NCI-H510A treated with DMSO at 0.1 percent for 48 hours (cell line): ENCODE measurements around the gene STMND1.
"Not testable (repeated sequence)": the region's sequence is repeated elsewhere in the genome, so short reads cannot be mapped to it uniquely, and the experiment has no call there.

Experiments used
- DNase-seq: peaks from one replicate; lab custom pipeline; 2025; lab: John Stamatoyannopoulos, UW

The STMND1 gene

GRCh38 chr6:17101422-17102257, at the start of gene STMND1:
STMND1 (plus strand) TSS chr6:17102050; CDS start chr6:17102258, 208 bp downstream.
- DNase-seq, result peak; percentile 12

DNA sequence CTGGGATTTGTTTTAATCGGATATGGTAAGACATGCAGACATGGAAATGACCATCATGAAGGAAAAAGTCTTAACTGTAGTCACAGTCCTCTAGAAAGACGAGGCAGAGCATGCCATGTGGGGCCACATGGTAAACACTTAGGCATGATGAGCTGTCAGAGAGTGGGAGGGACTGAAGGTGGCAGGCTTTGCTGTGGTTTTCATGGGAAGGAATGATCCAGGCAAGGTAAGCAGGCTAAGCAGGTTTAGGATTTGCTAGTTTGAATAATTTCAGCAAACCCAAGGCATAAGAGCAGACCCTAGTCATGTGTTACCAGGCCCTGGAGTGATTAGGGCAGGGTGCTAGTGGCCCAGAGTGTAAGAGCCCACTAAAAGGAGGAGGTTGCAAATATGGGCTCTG, 47.2 kb upstream of the STMND1 start:
- no peak for DNase-seq

- no peak for DNase-seq
Measured at GRCh38 chr6:17057322-17057721, 44.5 kb upstream of the STMND1 start.

DNA sequence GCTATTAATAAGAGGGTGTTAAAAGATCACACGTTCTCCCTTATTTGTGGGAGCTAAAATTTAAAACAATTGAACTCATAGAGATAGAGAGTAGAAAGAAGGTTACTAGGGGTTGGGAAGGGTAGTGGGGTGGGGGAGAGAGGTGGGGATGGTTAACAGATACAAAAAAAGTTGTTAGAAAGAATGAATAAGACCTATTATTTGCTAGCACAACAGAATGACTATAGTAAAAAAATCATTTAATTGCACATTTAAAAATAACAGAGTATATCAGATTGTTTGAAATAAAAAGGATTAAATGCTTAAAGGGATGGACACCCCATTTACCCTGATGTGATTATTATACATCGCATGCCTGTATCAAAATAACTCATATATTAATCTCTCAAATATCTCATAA, 43.3 kb upstream of the STMND1 start:
- no peak for DNase-seq

- DNase-seq, result no peak
Measured at GRCh38 chr6:17059022-17059421, 42.8 kb upstream of the STMND1 start.

- no peak for DNase-seq
Measured at GRCh38 chr6:17059850-17060249, 42.0 kb upstream of the STMND1 start.

- DNase-seq, result no peak
Measured at GRCh38 chr6:17061097-17061496, 40.8 kb upstream of the STMND1 start.

DNA sequence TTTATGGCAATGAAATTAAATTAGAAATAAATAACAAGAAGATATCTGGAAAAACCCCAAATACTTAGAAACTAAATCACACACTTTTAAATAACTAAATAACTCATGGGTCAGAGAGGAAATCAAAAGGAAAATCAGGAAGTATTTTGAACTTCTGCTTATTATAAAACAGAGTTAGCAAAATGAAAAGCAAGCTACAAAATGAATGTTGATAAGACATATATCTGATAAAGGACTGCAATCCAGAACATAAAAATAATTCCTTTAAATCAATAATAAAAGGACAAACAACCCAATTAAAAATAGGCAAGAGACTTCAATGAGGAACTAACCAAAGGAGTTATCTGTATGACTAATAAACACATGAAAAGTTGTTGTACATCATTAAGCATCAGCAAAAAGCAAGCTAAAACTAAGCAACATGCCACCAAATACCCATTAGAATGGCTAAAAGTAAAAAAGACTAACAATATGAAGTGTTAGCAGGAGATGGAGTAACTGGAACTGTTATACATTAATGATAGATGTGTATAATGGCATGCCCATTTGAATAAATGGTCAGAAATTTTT, 38.9 kb upstream of the STMND1 start:
- no peak for DNase-seq

DNA sequence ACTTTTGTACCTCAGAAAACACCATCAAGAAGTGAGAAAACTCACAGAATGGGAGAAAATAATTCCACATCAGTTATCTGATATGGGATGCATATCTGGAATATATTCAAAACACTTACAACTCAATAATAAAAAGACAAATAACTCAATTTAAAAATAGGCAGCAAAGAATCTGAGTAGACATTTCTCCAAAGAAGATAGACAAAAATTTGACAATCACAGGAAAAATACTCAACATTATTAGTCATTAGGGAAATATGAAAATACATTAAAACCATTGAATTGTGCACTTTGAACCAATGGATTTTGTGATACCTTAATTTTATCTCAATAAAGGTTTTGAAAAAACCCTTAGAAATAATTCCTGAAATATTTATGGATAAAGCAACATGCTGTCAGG, 36.9 kb upstream of the STMND1 start:
- no peak for DNase-seq

GRCh38 chr6:17066610-17067009, 35.2 kb upstream of the STMND1 start:
- DNase-seq, result no peak

GRCh38 chr6:17068972-17069371, 32.9 kb upstream of the STMND1 start:
- DNase-seq, result not testable (repeated sequence)

DNA sequence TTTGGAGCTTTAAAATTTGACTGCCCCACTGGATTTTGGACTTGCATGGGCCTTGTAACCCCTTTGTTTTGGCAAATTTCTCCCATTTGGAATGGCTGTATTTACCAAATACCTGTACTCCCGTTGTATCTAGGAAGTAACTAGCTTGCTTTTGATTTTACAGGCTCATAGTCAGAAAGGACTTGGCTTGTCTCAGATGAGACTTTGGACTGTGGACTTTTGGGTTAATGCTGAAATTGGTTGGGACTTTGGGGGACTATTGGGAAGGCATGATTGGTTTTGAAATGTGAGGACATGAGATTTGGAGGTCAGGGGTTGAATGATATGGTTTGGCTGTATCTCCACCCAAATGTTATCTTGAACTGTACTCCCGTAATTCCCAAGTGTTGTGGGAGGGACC, 31.4 kb upstream of the STMND1 start:
- not testable (repeated sequence) for DNase-seq

- not testable (repeated sequence) for DNase-seq
Measured at GRCh38 chr6:17073596-17073995, 28.3 kb upstream of the STMND1 start.

DNA sequence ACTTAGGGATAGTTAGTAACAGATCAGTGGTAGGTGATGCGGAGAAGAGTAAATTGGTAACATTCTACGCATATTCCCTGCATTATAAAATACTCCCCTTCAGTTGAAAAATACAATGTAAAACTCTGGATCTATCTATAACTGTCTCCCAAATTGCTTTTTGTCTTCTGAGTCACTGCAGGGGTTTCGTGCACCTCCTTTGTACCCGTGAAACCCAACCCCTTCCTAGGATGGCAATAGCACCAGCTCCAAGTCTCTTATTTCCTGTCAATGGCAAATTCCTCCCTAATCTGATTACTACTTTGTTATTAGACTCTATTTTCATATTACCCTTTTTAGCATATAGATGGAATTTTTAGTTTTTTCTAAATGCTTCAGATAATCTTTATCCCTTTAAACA, 20.6 kb upstream of the STMND1 start:
- no peak for DNase-seq

DNA sequence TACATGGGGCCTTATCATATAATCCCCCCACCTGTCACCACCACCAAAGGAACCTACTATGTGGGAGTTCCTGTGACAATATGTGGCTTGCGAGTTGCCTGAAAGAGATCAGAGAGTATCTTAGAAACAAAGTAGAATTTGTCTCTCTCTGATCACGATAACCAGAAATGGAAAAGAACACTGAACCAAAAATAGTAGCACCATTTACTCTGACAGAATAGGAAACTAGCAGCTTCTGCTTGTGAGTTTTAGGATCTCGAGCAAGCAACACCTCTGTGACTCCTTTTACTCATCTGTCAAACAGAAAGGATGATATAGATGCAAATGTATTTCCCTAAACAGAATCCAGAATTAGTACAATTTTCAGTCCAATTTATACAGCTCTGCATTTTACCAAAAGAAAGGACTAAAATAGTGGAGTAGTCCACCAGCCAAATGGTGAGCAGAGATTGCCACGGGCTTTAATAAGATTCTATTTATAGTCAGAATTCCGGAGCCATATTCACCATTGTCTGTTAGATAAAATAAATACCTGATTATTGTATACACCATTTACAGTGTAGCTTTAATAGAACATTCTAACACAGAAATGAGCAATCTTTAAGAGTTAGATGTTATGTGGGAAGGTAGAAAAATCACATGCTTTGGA, 19.9 kb upstream of the STMND1 start:
- no peak for DNase-seq

DNA sequence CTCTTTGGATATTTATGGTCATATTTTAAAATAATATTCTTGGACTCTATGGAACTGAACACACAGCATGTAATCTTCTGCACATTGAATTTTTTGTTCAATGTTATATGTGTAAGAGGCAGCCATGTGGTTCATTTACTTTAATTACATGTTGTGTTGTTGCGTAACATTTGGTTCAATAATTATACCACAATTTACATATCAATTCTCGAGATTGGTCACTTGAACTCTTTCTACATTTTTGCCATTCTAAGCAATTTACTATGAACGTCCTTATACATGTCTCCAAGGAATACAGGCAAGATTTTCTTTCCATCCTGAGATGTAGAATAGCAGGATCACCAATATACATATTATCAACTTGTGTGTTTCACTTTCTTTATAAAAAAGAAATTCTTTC, 18.5 kb upstream of the STMND1 start:
- DNase-seq, result no peak

GRCh38 chr6:17086469-17086868, 15.4 kb upstream of the STMND1 start:
- no peak for DNase-seq

DNA sequence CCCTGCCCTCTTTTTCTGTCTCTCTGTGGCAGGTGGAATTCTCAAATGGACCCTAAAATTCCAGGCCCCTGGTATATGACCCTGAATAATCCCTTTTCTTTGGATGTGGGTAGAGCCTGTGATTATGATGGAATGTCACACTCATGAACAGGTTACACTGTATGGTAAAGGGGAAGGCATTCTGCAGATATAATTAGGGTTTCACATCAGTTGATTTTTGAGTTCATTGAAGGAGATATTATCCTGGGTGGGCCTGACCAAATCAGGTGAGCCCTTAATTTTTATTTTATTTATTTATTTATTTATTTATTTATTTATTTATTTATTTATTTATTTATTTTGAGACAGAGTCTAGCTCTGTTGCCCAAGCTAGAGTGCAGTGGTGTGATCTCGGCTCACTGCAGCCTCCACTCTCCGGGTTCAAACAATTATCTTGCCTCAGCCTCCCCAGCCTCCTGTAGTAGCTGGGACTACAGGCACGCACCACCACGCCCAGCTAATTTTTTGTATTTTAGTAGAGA, 13.7 kb upstream of the STMND1 start:
- DNase-seq, result no peak

DNA sequence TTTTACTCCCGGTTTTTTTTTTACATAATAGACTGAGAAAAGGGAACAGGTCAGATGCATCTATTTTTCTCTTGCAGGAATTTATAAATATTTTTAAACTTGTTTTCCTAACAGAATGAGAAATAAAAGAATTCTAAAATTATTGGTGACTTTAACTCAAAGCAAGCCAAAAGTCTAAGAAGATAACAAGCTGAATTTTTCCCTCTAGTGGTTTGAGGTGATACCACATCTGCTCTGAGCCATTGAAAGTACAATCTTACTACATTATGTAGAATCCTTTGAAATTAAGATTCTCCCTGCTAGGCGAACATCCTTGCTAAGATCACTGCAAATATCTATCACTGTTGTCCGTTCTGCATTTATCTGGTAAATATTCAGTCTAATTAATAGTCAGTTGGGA, 10.7 kb upstream of the STMND1 start:
- DNase-seq, result no peak

GRCh38 chr6:17093686-17094085, 8.2 kb upstream of the STMND1 start:
- no peak for DNase-seq

GRCh38 chr6:17096096-17096495, 5.8 kb upstream of the STMND1 start:
- no peak for DNase-seq

GRCh38 chr6:17096652-17097051, 5.2 kb upstream of the STMND1 start:
- DNase-seq, result no peak

GRCh38 chr6:17097982-17098381, 3.9 kb upstream of the STMND1 start:
- DNase-seq, result no peak
